ENCODE data around the gene CSNK2A3.

CSNK2A3 gene

DNA sequence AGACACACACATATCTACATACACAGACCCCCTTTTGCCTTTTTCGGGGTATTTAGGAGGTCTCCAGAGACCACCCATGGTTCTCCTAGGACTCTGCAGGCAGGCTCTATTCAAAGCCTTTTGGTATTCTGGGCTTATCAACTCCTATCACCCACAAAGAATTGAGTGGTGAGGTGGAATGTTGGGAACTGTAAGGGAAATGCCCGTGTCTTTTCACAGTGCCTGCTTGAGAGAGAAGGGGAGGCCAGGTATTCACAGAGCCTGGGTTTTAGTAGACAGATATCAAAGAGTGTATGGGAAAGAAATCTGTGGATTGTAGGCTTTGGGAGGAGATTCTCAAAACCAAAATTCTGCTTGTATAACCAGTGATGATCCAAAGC, 44.0 kb upstream of the CSNK2A3 start:
- Histone ChIP-seq H3K36me3 (ENCODE audit: insufficient read depth) (no peaks in the 10 kb centered on the region), H3K79me2 (ENCODE audit: insufficient read depth, low read depth) (no peaks in the 10 kb centered on the region), H3K4me3 (IDR thresholded peaks at IDR 0.05; ENCODE audit: insufficient read depth, low read depth, low read length) (no peak overlapping the region), H2AFZ (ENCODE audit: low read depth) (no peak overlapping the region), H3K27me3 (ENCODE audit: insufficient read depth, low read depth) (no peaks in the 10 kb centered on the region), H3K4me1 (ENCODE audit: low read depth, poor library complexity, severe bottlenecking) (no peaks in the 10 kb centered on the region), H4K20me1 (ENCODE audit: insufficient read depth) (no peaks in the 10 kb centered on the region), H3K4me2 (no peak overlapping the region), H3K27ac (no peak overlapping the region), H3K9ac (no peak overlapping the region)
- no peak for TF ChIP-seq CTCF (conservative IDR thresholded peaks at IDR 0.05; ENCODE audit: low read depth, low read length)

DNA sequence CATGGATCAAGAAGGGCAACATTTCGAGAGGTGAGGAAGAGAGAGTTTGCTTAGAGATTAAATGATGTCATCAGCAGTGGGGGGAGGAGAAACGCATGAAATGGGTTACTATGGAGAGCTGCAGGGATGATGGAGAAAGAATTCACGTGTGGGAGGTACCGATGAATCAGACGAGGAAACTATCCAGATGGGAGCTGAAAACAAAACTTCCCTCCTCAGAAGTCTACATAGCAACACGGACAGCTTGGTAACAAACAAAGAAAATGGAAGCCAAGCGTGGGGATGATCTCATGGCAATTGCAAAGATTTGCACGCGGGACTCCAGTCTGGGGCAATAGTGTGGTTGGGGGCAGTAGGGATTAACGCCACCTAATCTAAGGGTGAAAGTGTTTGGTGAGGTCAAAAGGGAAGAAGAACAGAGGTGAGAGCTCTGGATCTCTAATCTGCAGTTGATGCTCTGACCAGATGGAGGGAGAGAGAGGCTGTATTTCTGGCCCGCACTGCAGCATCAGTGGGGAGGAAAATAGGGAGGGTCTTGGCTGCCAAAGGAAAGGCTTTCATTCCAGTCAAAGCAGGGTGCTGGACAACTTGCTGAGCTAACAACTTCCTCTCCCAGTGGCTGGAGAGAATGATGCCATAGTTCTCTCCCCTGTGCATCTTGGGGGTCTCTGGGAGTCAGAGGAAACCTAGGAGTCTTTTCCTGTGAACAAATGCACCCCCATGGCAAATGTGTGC, 43.4 kb upstream of the CSNK2A3 start:
- H3K27me3 ChIP-seq (ENCODE audit: insufficient read depth, low read depth): no peaks in the 10 kb centered on the region
- H3K27ac ChIP-seq: no peak overlapping the region
- no peaks in the 10 kb centered on the region for H3K79me2 ChIP-seq (ENCODE audit: insufficient read depth, low read depth)
- no peaks in the 10 kb centered on the region for H3K36me3 ChIP-seq (ENCODE audit: insufficient read depth)
- H3K4me1 ChIP-seq (ENCODE audit: low read depth, poor library complexity, severe bottlenecking): no peaks in the 10 kb centered on the region
- TF ChIP-seq CTCF (conservative IDR thresholded peaks at IDR 0.05; ENCODE audit: low read depth, low read length): no peak
- no peak overlapping the region for H3K9ac ChIP-seq
- no peak overlapping the region for H3K4me2 ChIP-seq
- H3K4me3 ChIP-seq (IDR thresholded peaks at IDR 0.05; ENCODE audit: insufficient read depth, low read depth, low read length): no peak overlapping the region
- no peaks in the 10 kb centered on the region for H4K20me1 ChIP-seq (ENCODE audit: insufficient read depth)
- no peak overlapping the region for H2AFZ ChIP-seq (ENCODE audit: low read depth)

DNA sequence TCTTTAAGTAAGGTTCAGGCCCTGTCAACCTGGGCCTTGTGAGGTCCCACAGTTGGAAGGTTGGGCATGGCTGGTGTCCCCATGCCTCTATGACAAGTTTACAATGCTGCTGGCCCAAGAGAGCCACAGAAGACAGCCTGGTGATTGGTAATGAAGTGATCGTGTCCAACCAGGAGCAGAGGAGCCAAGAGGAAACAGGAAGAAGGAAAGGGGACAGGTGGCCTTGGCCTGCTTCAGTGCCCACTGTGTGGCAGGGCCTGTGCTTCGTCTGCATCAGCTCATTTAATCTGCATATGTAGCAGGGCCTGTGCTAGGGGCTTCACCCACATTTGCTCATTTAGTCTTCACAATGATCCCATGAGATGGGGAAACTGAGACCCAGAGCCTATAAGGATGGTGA, 42.1 kb upstream of the CSNK2A3 start:
- no peak for TF ChIP-seq CTCF (conservative IDR thresholded peaks at IDR 0.05; ENCODE audit: low read depth, low read length)
- no peak overlapping the region for H2AFZ ChIP-seq (ENCODE audit: low read depth)
- H4K20me1 ChIP-seq (ENCODE audit: insufficient read depth): no peaks in the 10 kb centered on the region
- H3K36me3 ChIP-seq (ENCODE audit: insufficient read depth): no peaks in the 10 kb centered on the region
- H3K27me3 ChIP-seq (ENCODE audit: insufficient read depth, low read depth): no peaks in the 10 kb centered on the region
- H3K4me2 ChIP-seq: no peak overlapping the region
- no peak overlapping the region for H3K9ac ChIP-seq
- H3K79me2 ChIP-seq (ENCODE audit: insufficient read depth, low read depth): no peaks in the 10 kb centered on the region
- no peak overlapping the region for H3K4me3 ChIP-seq (IDR thresholded peaks at IDR 0.05; ENCODE audit: insufficient read depth, low read depth, low read length)
- H3K4me1 ChIP-seq (ENCODE audit: low read depth, poor library complexity, severe bottlenecking): no peaks in the 10 kb centered on the region
- no peak overlapping the region for H3K27ac ChIP-seq

GRCh38 chr11:11394241-11394640, 41.2 kb upstream of the CSNK2A3 start:
- Histone ChIP-seq H3K27me3 (ENCODE audit: insufficient read depth, low read depth) (no peaks in the 10 kb centered on the region), H4K20me1 (ENCODE audit: insufficient read depth) (no peaks in the 10 kb centered on the region), H3K4me2 (no peak overlapping the region), H3K4me3 (IDR thresholded peaks at IDR 0.05; ENCODE audit: insufficient read depth, low read depth, low read length) (no peak overlapping the region), H3K27ac (no peak overlapping the region), H3K36me3 (ENCODE audit: insufficient read depth) (no peaks in the 10 kb centered on the region), H3K79me2 (ENCODE audit: insufficient read depth, low read depth) (no peaks in the 10 kb centered on the region), H3K9ac (no peak overlapping the region), H2AFZ (ENCODE audit: low read depth) (no peak overlapping the region), H3K4me1 (ENCODE audit: low read depth, poor library complexity, severe bottlenecking) (no peaks in the 10 kb centered on the region)
- TF ChIP-seq CTCF (conservative IDR thresholded peaks at IDR 0.05; ENCODE audit: low read depth, low read length): no peak

Measured in KMS-11 (cell line).